ENCODE measurements around the gene GRK3.
"Not testable (repeated sequence)": the region's sequence is repeated elsewhere in the genome, so short reads cannot be mapped to it uniquely, and the experiment has no call there.

The GRK3 gene

GRCh38 chr22:25698978-25699377, 134.5 kb downstream of the GRK3 start:
- no peak overlapping the region for H3K4me3 ChIP-seq (ENCODE audit: low read depth, low read length)
- TF ChIP-seq CTCF (IDR thresholded peaks at IDR 0.05; ENCODE audit: borderline replicate concordance, insufficient read depth, low read depth, low read length) = no peak

- no peak overlapping the region for H3K4me3 ChIP-seq (ENCODE audit: low read depth, low read length)
- TF ChIP-seq CTCF (IDR thresholded peaks at IDR 0.05; ENCODE audit: borderline replicate concordance, insufficient read depth, low read depth, low read length) = no peak
Measured at GRCh38 chr22:25701056-25701780, 136.7 kb downstream of the GRK3 start.

- no peak for TF ChIP-seq CTCF (IDR thresholded peaks at IDR 0.05; ENCODE audit: borderline replicate concordance, insufficient read depth, low read depth, low read length)
- no peak overlapping the region for H3K4me3 ChIP-seq (ENCODE audit: low read depth, low read length)
Measured at GRCh38 chr22:25702040-25702439, 137.6 kb downstream of the GRK3 start.

GRCh38 chr22:25702571-25703167, 138.2 kb downstream of the GRK3 start:
- H3K4me3 ChIP-seq (ENCODE audit: low read depth, low read length) = no peak overlapping the region
- TF ChIP-seq CTCF (IDR thresholded peaks at IDR 0.05; ENCODE audit: borderline replicate concordance, insufficient read depth, low read depth, low read length) = no peak

DNA sequence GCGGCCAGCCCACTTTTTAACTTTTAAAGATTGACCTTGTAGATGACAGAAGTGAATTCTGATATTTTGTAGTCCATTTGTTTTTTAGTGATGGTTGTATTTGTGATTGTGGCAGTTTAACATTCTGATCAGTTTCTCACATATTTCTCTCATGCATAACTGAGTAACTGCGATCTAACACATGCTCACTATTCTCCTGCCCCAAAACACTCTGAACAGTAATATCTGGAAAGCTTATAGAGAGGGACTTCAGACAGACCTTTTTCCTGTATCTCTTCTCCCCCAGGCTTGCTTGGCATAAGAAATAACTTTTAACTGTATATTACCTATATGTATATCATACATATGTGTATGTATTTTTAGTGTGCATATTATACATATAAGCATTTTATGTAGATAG, 140.2 kb downstream of the GRK3 start:
- no peak overlapping the region for H3K4me3 ChIP-seq (ENCODE audit: low read depth, low read length)
- TF ChIP-seq CTCF (IDR thresholded peaks at IDR 0.05; ENCODE audit: borderline replicate concordance, insufficient read depth, low read depth, low read length) = no peak

DNA sequence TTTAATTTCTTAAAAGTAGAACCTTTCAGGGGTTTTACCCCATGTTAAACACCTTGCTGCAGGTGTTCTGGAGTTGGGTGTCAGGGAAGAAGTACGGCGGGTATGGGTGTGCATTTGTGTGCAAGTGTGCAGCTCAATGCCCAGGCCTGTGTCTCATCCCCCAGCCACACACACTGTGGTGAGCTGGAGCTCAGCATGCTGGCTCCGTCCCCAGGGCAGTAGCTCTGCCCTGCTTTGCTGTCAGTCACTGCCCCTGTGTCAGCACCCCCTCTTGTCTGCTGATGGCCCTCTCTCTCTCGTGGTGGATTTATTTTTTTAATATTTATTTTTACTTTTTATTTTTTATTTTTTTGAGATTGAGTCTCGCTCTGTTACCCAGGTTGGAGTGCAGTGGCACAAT, 141.7 kb downstream of the GRK3 start:
- no peak overlapping the region for H3K4me3 ChIP-seq (ENCODE audit: low read depth, low read length)
- TF ChIP-seq CTCF (IDR thresholded peaks at IDR 0.05; ENCODE audit: borderline replicate concordance, insufficient read depth, low read depth, low read length) = no peak

GRCh38 chr22:25708430-25708829, 144.0 kb downstream of the GRK3 start:
- not testable (repeated sequence) for H3K4me3 ChIP-seq (ENCODE audit: low read depth, low read length)

All from GM12875 (cell line).